ENCODE measurements around the gene TMX2. TPM values are rescaled to one million over a fixed set of nuclear protein-coding genes. Genes with fewer than 3 reads are reported as not detected.

Gene TMX2
- total and polyA plus RNA-seq, 12 donors = 45.4 to 105 (median 69.0) TPM

- peaks cover 0 to 29% (median 0%) of the 10 kb centered on the region in 9 donors for H3K36me3 ChIP-seq
- H3K27ac ChIP-seq = peak overlapping the region in 1 of 10 donors; percentile 10
- DNase-seq (no peak), ATAC-seq (no peak)
- WGBS, 2 donors = 94% methylated on average over 1 of the region's 1 CpG
- no peaks in the 10 kb centered on the region for H3K9me3 ChIP-seq
- H3K4me3 ChIP-seq = no peak overlapping the region
- intact Hi-C loops (cut with DNase I) = no loop called here
- peaks cover 0 to 19% (median 14%) of the 10 kb centered on the region in 9 donors for H3K4me1 ChIP-seq
- no peak for TF ChIP-seq CTCF (IDR thresholded peaks at IDR 0.05)
- no peaks in the 10 kb centered on the region for H3K27me3 ChIP-seq
Observed at GRCh38 chr11:57732661-57733060, 20.3 kb downstream of the TMX2 start.

- DNase-seq (no peak), ATAC-seq (peak; percentile 4 to 82 (median 44))
- Histone ChIP-seq H3K27ac (peak overlapping the region in 9 of 10 donors; percentile 5 to 79 (median 59)), H3K4me3 (no peak overlapping the region), H3K27me3 (no peaks in the 10 kb centered on the region), H3K4me1 (peaks cover 0 to 24% (median 18%) of the 10 kb centered on the region in 9 donors), H3K36me3 (peaks cover 0 to 56% (median 8%) of the 10 kb centered on the region in 9 donors), H3K9me3 (no peaks in the 10 kb centered on the region)
- TF ChIP-seq CTCF (IDR thresholded peaks at IDR 0.05) = no peak
- 61 to 74% methylated on average over 3 of the region's 3 CpGs for WGBS, 2 donors
- intact Hi-C loops (cut with DNase I) = no loop called here
Observed at GRCh38 chr11:57735619-57736298, 23.4 kb downstream of the TMX2 start.

- Histone ChIP-seq H3K27me3 (no peaks in the 10 kb centered on the region), H3K4me3 (peak within 1 kb of the TSS; percentile 69 to 95 (median 84)), H3K9me3 (no peaks in the 10 kb centered on the region), H3K27ac (peak within 1 kb of the TSS; percentile 90 to 99 (median 96)), H3K4me1 (peaks cover 2 to 32% (median 23%) of the 10 kb centered on the region in 9 donors), H3K36me3 (peaks cover 0 to 82% (median 28%) of the 10 kb centered on the region in 9 donors)
- 0 to 1% methylated on average over 75 of the region's 75 CpGs for WGBS, 2 donors
- TF ChIP-seq CTCF (IDR thresholded peaks at IDR 0.05) = peak in 1 of 9 donors; percentile 8
- intact Hi-C loops (cut with DNase I) = loop anchor here in 3 of 10 donors (1.0 to 10.0 kb wide), 3 partner anchors 20 to 773 kb away; partner anchors contain the start of gene CTNND1 (in 1 of the 3)
- DNase-seq (peak; percentile 93 to 95), ATAC-seq (peak; percentile 97 to 99 (median 98))
Observed at GRCh38 chr11:57741132-57742086, 29.0 kb downstream of the TMX2 start, which contains the start of gene SELENOH. Gene SELENOH, plus strand, starts transcription at chr11:57741491. Its CDS starts 105 bp downstream, at chr11:57741596.

- peaks cover 0 to 82% (median 28%) of the 10 kb centered on the region in 9 donors for H3K36me3 ChIP-seq
- DNase-seq (no peak), ATAC-seq (no peak)
- intact Hi-C loops (cut with DNase I) = loop anchor here in 2 of 10 donors (10.0 kb wide), 2 partner anchors 63 to 773 kb away; no protein-coding TSS in a partner anchor
- H3K4me3 ChIP-seq = peak overlapping the region; percentile 69 to 95 (median 84)
- peaks cover 2 to 28% (median 22%) of the 10 kb centered on the region in 9 donors for H3K4me1 ChIP-seq
- H3K27ac ChIP-seq = peak overlapping the region; percentile 90 to 99 (median 96)
- TF ChIP-seq CTCF (IDR thresholded peaks at IDR 0.05) = no peak
- H3K27me3 ChIP-seq = no peaks in the 10 kb centered on the region
- no peaks in the 10 kb centered on the region for H3K9me3 ChIP-seq
- 3 to 5% methylated on average over 10 of the region's 10 CpGs for WGBS, 2 donors
Observed at GRCh38 chr11:57742087-57742452, 29.7 kb downstream of the TMX2 start.

Measured in heart right ventricle (tissue), 16 donors.